ENCODE data around the gene ATOSB.

- TF ChIP-seq CTCF (IDR thresholded peaks at IDR 0.05) (no peak), POLR2A (IDR thresholded peaks at IDR 0.05) (no peak)
These were observed 37.3 kb upstream of the ATOSB start for GRCh38 chr9:35152926-35153325.
